Measurements from ENCODE around the gene TMEM245. TPM values are rescaled to one million over a fixed set of nuclear protein-coding genes. Genes with fewer than 3 reads are reported as not detected.

The TMEM245 gene
- total and polyA plus RNA-seq, 2 of the 13 experiments (the other 11 are each of a cell fraction or from before 2014, with no cell fraction given), result 53.5 to 55.4 TPM

- TF ChIP-seq ARID5B (CRISPR knock-in tag; IDR thresholded peaks at IDR 0.05), result peak; percentile 35
- no peak for TF ChIP-seq ATF6 (CRISPR knock-in tag; conservative IDR thresholded peaks at IDR 0.05)
- TF ChIP-seq HMG20A (CRISPR knock-in tag; IDR thresholded peaks at IDR 0.05; ENCODE audit: borderline replicate concordance), result peak; percentile 64; the same call in 1 of the 2 replicates
- TF ChIP-seq FOSL2 (CRISPR knock-in tag; IDR thresholded peaks at IDR 0.05), result peak; percentile 90
- no peak for TF ChIP-seq ASH2L (IDR thresholded peaks at IDR 0.05; ENCODE audit: insufficient read length, low read depth, low read length)
- TF ChIP-seq HOXD1 (CRISPR knock-in tag; IDR thresholded peaks at IDR 0.05), result no peak
- no peak for TF ChIP-seq NRL (CRISPR knock-in tag; IDR thresholded peaks at IDR 0.05; ENCODE audit: borderline replicate concordance)
- TF ChIP-seq ZNF749 (CRISPR knock-in tag; IDR thresholded peaks at IDR 0.05; ENCODE audit: borderline replicate concordance), result no peak
- no peak for TF ChIP-seq GMEB1 (CRISPR knock-in tag; IDR thresholded peaks at IDR 0.05; ENCODE audit: borderline replicate concordance)
- TF ChIP-seq DMAP1 (CRISPR knock-in tag; IDR thresholded peaks at IDR 0.05), result no peak
- TF ChIP-seq ZNF777 (CRISPR knock-in tag; IDR thresholded peaks at IDR 0.05), result no peak
- TF ChIP-seq ZNF484 (CRISPR knock-in tag; IDR thresholded peaks at IDR 0.05; ENCODE audit: borderline replicate concordance, low read depth), result no peak
- TF ChIP-seq RXRA (CRISPR knock-in tag; IDR thresholded peaks at IDR 0.05), result no peak
- no peak for TF ChIP-seq THAP9 (CRISPR knock-in tag; IDR thresholded peaks at IDR 0.05; ENCODE audit: borderline replicate concordance)
- no peak for TF ChIP-seq BCL3 (CRISPR knock-in tag; IDR thresholded peaks at IDR 0.05)
- no peak for TF ChIP-seq ZC3H13 (CRISPR knock-in tag; IDR thresholded peaks at IDR 0.05)
- TF ChIP-seq MEF2D (CRISPR knock-in tag; IDR thresholded peaks at IDR 0.05), result no peak
- no peak for TF ChIP-seq ZNF772 (CRISPR knock-in tag; IDR thresholded peaks at IDR 0.05)
These were observed 48.4 kb upstream of the TMEM245 start (continued) for GRCh38 chr9:109168170-109168569.

All from HepG2 (cell line).